SK-N-SH (cell line): Measurements from ENCODE around the gene AWAT1. TPM values are rescaled to one million over a fixed set of nuclear protein-coding genes. Genes with fewer than 3 reads are reported as not detected.

Experiments
- CTCF ChIA-PET: fragments of 300-600, 350-600 bp; formaldehyde crosslinking; extraction: SDS; loops from one replicate; lab custom pipeline; 2021; lab: Yijun Ruan, JAX
- POLR2A ChIA-PET: fragments of 350-600 bp; sonication (Branson Sonifier 250); formaldehyde crosslinking; extraction: SDS; loops from one replicate; lab custom pipeline; 2020; ENCODE audit warnings: antibody characterized with exemption, inconsistent platforms; lab: Yijun Ruan, JAX
- DNase-seq: peaks from one replicate; pipeline ENCODE4 v3.0.0; 2012
- H2AFZ ChIP-seq: fragments of 200-600 bp; sonication (generic); 2 replicates; pipeline ENCODE4 v1.8.1; 2016; ENCODE audit warnings: antibody characterized with exemption, mild to moderate bottlenecking, low read depth
- H3F3A ChIP-seq: fragments of 200-600 bp; sonication (generic); replicated peaks from 2 replicates; pipeline ENCODE3; 2016; ENCODE audit warnings: antibody characterized with exemption, mild to moderate bottlenecking; ENCODE audit not compliant: insufficient read depth
- H3K27ac ChIP-seq, 2 experiments: fragments of 200-500 bp in 1 of 2; fragments of 200-600 bp in 1 of 2; sonication (Bioruptor generic) in 1 of 2; sonication (generic), shearing (Covaris generic) in 1 of 2; 2 replicates each; pipeline versions ENCODE4 v1.5.1 to v1.6.1; 2014 to 2016; ENCODE audit warnings: low read depth in 2 of 2, inconsistent platforms in 1 of 2, low read length in 1 of 2, mild to moderate bottlenecking in 1 of 2, mixed read lengths in 1 of 2
- H3K27me3 ChIP-seq: fragments of 200-600 bp; sonication (generic), shearing (Covaris generic); 2 replicates; pipeline ENCODE4 v1.6.1; 2016; ENCODE audit warnings: mixed run types; ENCODE audit not compliant: insufficient read depth
- H3K36me3 ChIP-seq, 2 experiments: fragments of 200-500 bp in 1 of 2; fragments of 200-600 bp in 1 of 2; sonication (Bioruptor generic) in 1 of 2; sonication (generic) in 1 of 2; replicated peaks in 1 of 2; 2 replicates each; pipeline versions ENCODE3 to v1.5.1; 2014 to 2016; ENCODE audit warnings: low read length in 1 of 2, mild to moderate bottlenecking in 1 of 2; ENCODE audit not compliant: insufficient read depth in 2 of 2, control insufficient read depth in 1 of 2
- H3K4me1 ChIP-seq, 2 experiments: fragments of 200-500 bp in 1 of 2; fragments of 200-600 bp in 1 of 2; sonication (Bioruptor generic) in 1 of 2; sonication (generic), shearing (Covaris generic) in 1 of 2; 2 replicates each; pipeline versions ENCODE4 v1.5.1 to v1.6.1; 2014 to 2016; ENCODE audit warnings: low read depth in 1 of 2, low read length in 1 of 2, mixed run types in 1 of 2; ENCODE audit not compliant: insufficient read depth in 2 of 2, control insufficient read depth in 1 of 2
- H3K4me2 ChIP-seq: fragments of 200-600 bp; sonication (generic), shearing (Covaris generic); 2 replicates; pipeline ENCODE4 v1.6.1; 2017; ENCODE audit warnings: mixed run types
- H3K4me3 ChIP-seq, 2 experiments: fragments of 200-500 bp in 1 of 2; fragments of 200-600 bp in 1 of 2; sonication (Bioruptor generic) in 1 of 2; sonication (generic), shearing (Covaris generic) in 1 of 2; 2 replicates each; pipeline versions ENCODE4 v1.5.1 to v1.8.1; 2014 to 2016; ENCODE audit warnings: low read depth in 2 of 2, inconsistent platforms in 1 of 2, low read length in 1 of 2, mild to moderate bottlenecking in 1 of 2, mixed read lengths in 1 of 2, moderate library complexity in 1 of 2
- H3K79me2 ChIP-seq: fragments of 200-600 bp; sonication (generic); 2 replicates; pipeline ENCODE4 v1.8.1; 2017; ENCODE audit warnings: mild to moderate bottlenecking; ENCODE audit not compliant: insufficient read depth
- H3K9ac ChIP-seq: fragments of 200-600 bp; sonication (generic); 2 replicates; pipeline ENCODE4 v1.6.1; 2017; ENCODE audit warnings: mixed run types
- H3K9me2 ChIP-seq: fragments of 200-600 bp; sonication (generic); 2 replicates; pipeline ENCODE4 v1.6.1; 2017; ENCODE audit warnings: mixed run types
- H3K9me3 ChIP-seq: fragments of 200-600 bp; sonication (generic); 2 replicates; pipeline ENCODE4 v1.6.1; 2017; ENCODE audit warnings: mixed run types, mild to moderate bottlenecking, moderate library complexity
- H4K20me1 ChIP-seq: fragments of 200-600 bp; sonication (generic); 2 replicates; pipeline ENCODE4 v1.6.1; 2017; ENCODE audit warnings: mild to moderate bottlenecking, mixed run types; ENCODE audit not compliant: insufficient read depth
- ELF1 ChIP-seq: IDR thresholded peaks from 2 replicates; pipeline ENCODE4 v1.4.0; 2012
- EP300 ChIP-seq, 2 experiments: IDR thresholded peaks; 2 replicates each; pipeline versions ENCODE4 v1.4.0 to v1.6.1; 2012; ENCODE audit warnings: borderline replicate concordance in 1 of 2, low read depth in 1 of 2, low read length in 1 of 2
- EZH2phosphoT487 ChIP-seq: fragments of 200-600 bp; sonication (generic); IDR thresholded peaks from 2 replicates; pipeline ENCODE4 v1.6.1; 2017; ENCODE audit warnings: low read depth, mixed run types, mild to moderate bottlenecking, antibody characterized with exemption, moderate library complexity, borderline replicate concordance
- FOSL2 ChIP-seq: IDR thresholded peaks from 2 replicates; pipeline ENCODE4 v1.4.0; 2012; ENCODE audit warnings: low read depth, mild to moderate bottlenecking, moderate library complexity, borderline replicate concordance
- FOXM1 ChIP-seq: IDR thresholded peaks from 2 replicates; pipeline ENCODE4 v1.4.0; 2012; ENCODE audit warnings: low read depth, mild to moderate bottlenecking
- GATA2 ChIP-seq: sonication (generic); formaldehyde crosslinking; IDR thresholded peaks from 2 replicates; pipeline ENCODE4 v1.5.0; 2020; ENCODE audit warnings: mild to moderate bottlenecking, missing genetic modification reagents
- JUND ChIP-seq: IDR thresholded peaks from 2 replicates; pipeline ENCODE4 v1.4.0; 2012
- MXI1 ChIP-seq: IDR thresholded peaks from 2 replicates; pipeline ENCODE4 v1.6.1; 2012; ENCODE audit warnings: mild to moderate bottlenecking, low read depth, low read length, improper control_type of control experiment
- RFX5 ChIP-seq: IDR thresholded peaks from 2 replicates; pipeline ENCODE4 v1.6.1; 2012; ENCODE audit warnings: mild to moderate bottlenecking, improper control_type of control experiment, low read length
- RXRA ChIP-seq: IDR thresholded peaks from 2 replicates; pipeline ENCODE4 v1.4.0; 2012; ENCODE audit warnings: low read depth, mild to moderate bottlenecking, borderline replicate concordance
- TCF12 ChIP-seq: IDR thresholded peaks from 2 replicates; pipeline ENCODE4 v1.4.0; 2012
- TEAD4 ChIP-seq: IDR thresholded peaks from 2 replicates; pipeline ENCODE4 v1.4.0; 2012; ENCODE audit warnings: mild to moderate bottlenecking, borderline replicate concordance; ENCODE audit not compliant: insufficient read depth
- WGBS: methylation state at CpG from one replicate; pipeline ENCODE4 v1.1.6; 2017; ENCODE audit warnings: low lambda C conversion rate; 5-methylcytosine and 5-hydroxymethylcytosine counted together
- polyA plus RNA-seq, 3 experiments: library from polyadenylated mRNA; depleted of rRNA; stranded (reverse); fragments of >200 nt; gene quantifications; 2 replicates each; pipeline ENCODE4 v1.2.3, GENCODE V29; 2012
- TF ChIP-seq, protein P1 (sequence below): fragments of 150-350 bp; IDR thresholded peaks from 2 replicates; pipeline ENCODE4 v1.6.1; 2017; ENCODE audit warnings: antibody characterized with exemption, low read length, low read depth, borderline replicate concordance
- TF ChIP-seq, protein P2 (sequence below): IDR thresholded peaks from 2 replicates; pipeline ENCODE4 v1.4.0; 2012; ENCODE audit warnings: low read depth, borderline replicate concordance
- TF ChIP-seq, protein P3 (sequence below): IDR thresholded peaks from 2 replicates; pipeline ENCODE4; 2012
- TF ChIP-seq, protein P4 (sequence below): IDR thresholded peaks from 2 replicates; pipeline ENCODE4 v1.4.0; 2012; ENCODE audit warnings: low read depth, borderline replicate concordance

Gene AWAT1
- polyA plus RNA-seq, 1 of the 3 experiments (the other 2 are of a cell fraction) = not detected

DNA sequence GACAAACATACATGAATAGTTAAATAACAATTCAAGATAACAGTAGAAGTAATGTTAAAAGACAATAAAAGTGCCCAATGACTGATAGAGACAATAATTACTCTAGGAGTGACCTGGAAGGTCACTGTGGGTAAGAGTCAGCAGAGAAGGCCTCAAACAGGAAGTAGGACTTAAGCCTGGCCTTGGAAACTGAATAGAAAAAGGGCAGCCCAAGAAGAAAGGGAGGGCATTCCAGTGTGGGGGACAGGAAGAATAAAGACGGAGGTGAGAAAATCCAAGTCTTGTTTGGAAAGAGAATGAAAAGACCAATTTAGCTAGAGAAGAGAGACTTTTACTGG is 19.6 kb downstream of the AWAT1 start:
- no peaks in the 10 kb centered on the region for H3K9me3 ChIP-seq
- no peak overlapping the region for H3K9ac ChIP-seq
- H3K36me3 ChIP-seq = no peaks in the 10 kb centered on the region
- no peaks in the 10 kb centered on the region for H3K4me1 ChIP-seq
- H4K20me1 ChIP-seq = no peaks in the 10 kb centered on the region
- H3K4me3 ChIP-seq = no peak overlapping the region
- CTCF ChIA-PET = no interaction called here
- DNase-seq = no peak
- POLR2A ChIA-PET = no interaction called here
- no peaks in the 10 kb centered on the region for H3K79me2 ChIP-seq
- H3K4me2 ChIP-seq = no peak overlapping the region
- H3F3A ChIP-seq = no peaks in the 10 kb centered on the region
- H3K9me2 ChIP-seq = no peaks in the 10 kb centered on the region
- TF ChIP-seq, protein P1, sequence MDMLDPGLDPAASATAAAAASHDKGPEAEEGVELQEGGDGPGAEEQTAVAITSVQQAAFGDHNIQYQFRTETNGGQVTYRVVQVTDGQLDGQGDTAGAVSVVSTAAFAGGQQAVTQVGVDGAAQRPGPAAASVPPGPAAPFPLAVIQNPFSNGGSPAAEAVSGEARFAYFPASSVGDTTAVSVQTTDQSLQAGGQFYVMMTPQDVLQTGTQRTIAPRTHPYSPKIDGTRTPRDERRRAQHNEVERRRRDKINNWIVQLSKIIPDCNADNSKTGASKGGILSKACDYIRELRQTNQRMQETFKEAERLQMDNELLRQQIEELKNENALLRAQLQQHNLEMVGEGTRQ = no peak
- TF ChIP-seq ELF1 (no peak), TEAD4 (no peak), RFX5 (no peak), TCF12 (no peak), EZH2phosphoT487 (no peak), MXI1 (no peak), JUND (no peak), EP300 (IDR thresholded peaks at IDR 0.05; ENCODE audit: borderline replicate concordance in 1 of 2, low read depth in 1 of 2, low read length in 1 of 2) (no peak), GATA2 (CRISPR knock-in tag) (no peak), FOSL2 (no peak), RXRA (no peak), FOXM1 (no peak)
- TF ChIP-seq, protein P2, sequence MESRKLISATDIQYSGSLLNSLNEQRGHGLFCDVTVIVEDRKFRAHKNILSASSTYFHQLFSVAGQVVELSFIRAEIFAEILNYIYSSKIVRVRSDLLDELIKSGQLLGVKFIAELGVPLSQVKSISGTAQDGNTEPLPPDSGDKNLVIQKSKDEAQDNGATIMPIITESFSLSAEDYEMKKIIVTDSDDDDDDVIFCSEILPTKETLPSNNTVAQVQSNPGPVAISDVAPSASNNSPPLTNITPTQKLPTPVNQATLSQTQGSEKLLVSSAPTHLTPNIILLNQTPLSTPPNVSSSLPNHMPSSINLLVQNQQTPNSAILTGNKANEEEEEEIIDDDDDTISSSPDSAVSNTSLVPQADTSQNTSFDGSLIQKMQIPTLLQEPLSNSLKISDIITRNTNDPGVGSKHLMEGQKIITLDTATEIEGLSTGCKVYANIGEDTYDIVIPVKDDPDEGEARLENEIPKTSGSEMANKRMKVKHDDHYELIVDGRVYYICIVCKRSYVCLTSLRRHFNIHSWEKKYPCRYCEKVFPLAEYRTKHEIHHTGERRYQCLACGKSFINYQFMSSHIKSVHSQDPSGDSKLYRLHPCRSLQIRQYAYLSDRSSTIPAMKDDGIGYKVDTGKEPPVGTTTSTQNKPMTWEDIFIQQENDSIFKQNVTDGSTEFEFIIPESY = no peak
- TF ChIP-seq, protein P3, sequence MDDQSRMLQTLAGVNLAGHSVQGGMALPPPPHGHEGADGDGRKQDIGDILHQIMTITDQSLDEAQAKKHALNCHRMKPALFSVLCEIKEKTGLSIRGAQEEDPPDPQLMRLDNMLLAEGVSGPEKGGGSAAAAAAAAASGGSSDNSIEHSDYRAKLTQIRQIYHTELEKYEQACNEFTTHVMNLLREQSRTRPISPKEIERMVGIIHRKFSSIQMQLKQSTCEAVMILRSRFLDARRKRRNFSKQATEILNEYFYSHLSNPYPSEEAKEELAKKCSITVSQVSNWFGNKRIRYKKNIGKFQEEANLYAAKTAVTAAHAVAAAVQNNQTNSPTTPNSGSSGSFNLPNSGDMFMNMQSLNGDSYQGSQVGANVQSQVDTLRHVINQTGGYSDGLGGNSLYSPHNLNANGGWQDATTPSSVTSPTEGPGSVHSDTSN = no peak
- TF ChIP-seq, protein P4, sequence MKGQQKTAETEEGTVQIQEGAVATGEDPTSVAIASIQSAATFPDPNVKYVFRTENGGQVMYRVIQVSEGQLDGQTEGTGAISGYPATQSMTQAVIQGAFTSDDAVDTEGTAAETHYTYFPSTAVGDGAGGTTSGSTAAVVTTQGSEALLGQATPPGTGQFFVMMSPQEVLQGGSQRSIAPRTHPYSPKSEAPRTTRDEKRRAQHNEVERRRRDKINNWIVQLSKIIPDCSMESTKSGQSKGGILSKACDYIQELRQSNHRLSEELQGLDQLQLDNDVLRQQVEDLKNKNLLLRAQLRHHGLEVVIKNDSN = no peak
- TF ChIP-seq, all 33 proteins: peak for 0
- H3K27me3 ChIP-seq = no peaks in the 10 kb centered on the region; the same call in 1 of the 2 replicates
- H2AFZ ChIP-seq = no peak overlapping the region
- WGBS = 52% methylated on average over 1 of the region's 1 CpG
- H3K27ac ChIP-seq = no peak overlapping the region
